HepG2 (cell line): ENCODE measurements around the gene DOK1. TPM values are rescaled to one million over a fixed set of nuclear protein-coding genes. Genes with fewer than 3 reads are reported as not detected.

Source experiments
- HOXA3 ChIP-seq: sonication (generic); formaldehyde crosslinking; IDR thresholded peaks from 2 replicates; pipeline ENCODE4 v1.5.0; 2020; ENCODE audit warnings: missing genetic modification reagents
- NR2F1 ChIP-seq, 2 experiments: fragments of 450-650 bp in 1 of 2; formaldehyde crosslinking in 1 of 2; IDR thresholded peaks; 2 replicates each; pipeline versions ENCODE4 v1.5.0 to v1.6.1; 2016 to 2020; ENCODE audit warnings: mild to moderate bottlenecking in 1 of 2, missing compliant biosample characterization in 1 of 2, missing genetic modification reagents in 1 of 2, moderate library complexity in 1 of 2
- PAX8 ChIP-seq: sonication (generic); formaldehyde crosslinking; IDR thresholded peaks from 2 replicates; pipeline ENCODE4 v1.8.0; 2022; ENCODE audit warnings: mild to moderate bottlenecking, missing genetic modification reagents, borderline replicate concordance
- ZIK1 ChIP-seq: sonication (generic); formaldehyde crosslinking; IDR thresholded peaks from 2 replicates; pipeline ENCODE4 v1.5.0; 2020; ENCODE audit warnings: mild to moderate bottlenecking, low read depth, missing genetic modification reagents, borderline replicate concordance
- ZNF253 ChIP-seq: sonication (generic); formaldehyde crosslinking; IDR thresholded peaks from 2 replicates; pipeline ENCODE4 v1.8.0; 2022; ENCODE audit warnings: mild to moderate bottlenecking, missing genetic modification reagents, borderline replicate concordance
- ZNF275 ChIP-seq: sonication (generic); formaldehyde crosslinking; IDR thresholded peaks from 2 replicates; pipeline ENCODE4 v1.8.0; 2022; ENCODE audit warnings: missing genetic modification reagents, mild to moderate bottlenecking, inconsistent platforms, borderline replicate concordance
- ZNF414 ChIP-seq: sonication (generic); formaldehyde crosslinking; IDR thresholded peaks from 2 replicates; pipeline ENCODE4 v1.5.0; 2020; ENCODE audit warnings: missing genetic modification reagents
- ZNF670 ChIP-seq: sonication (generic); formaldehyde crosslinking; IDR thresholded peaks from 2 replicates; pipeline ENCODE4 v1.8.0; 2022; ENCODE audit warnings: mild to moderate bottlenecking, missing genetic modification reagents, borderline replicate concordance
- ZNF850 ChIP-seq: sonication (generic); formaldehyde crosslinking; conservative IDR thresholded peaks from 2 replicates; pipeline ENCODE4 v1.9.0; 2021; ENCODE audit warnings: mild to moderate bottlenecking, missing genetic modification reagents
- ZNF891 ChIP-seq: sonication (generic); formaldehyde crosslinking; IDR thresholded peaks from 2 replicates; pipeline ENCODE4 v1.5.0; 2020; ENCODE audit warnings: mild to moderate bottlenecking, missing genetic modification reagents
- polyA plus RNA-seq, 8 experiments: library from polyadenylated mRNA; depleted of rRNA in 3 of 8; stranded (reverse) in 7 of 8; unstranded in 1 of 8; fragments of >200 nt; fragmentation: Illumina TruSeq in 4 of 8; extraction: Trizol in 4 of 8; gene quantifications; 2 replicates each; pipeline versions ENCODE4 v1.2.1 to v1.2.3, GENCODE V29; 2011 to 2016; ENCODE audit warnings: low read depth in 4 of 8, missing spikeins in 1 of 8, mixed read lengths in 1 of 8; ENCODE audit not compliant: insufficient read depth in 1 of 8
- total RNA-seq, 5 experiments: library from RNA; depleted of rRNA; stranded (reverse); fragments of >200 nt; fragmentation: Illumina TruSeq; extraction: Trizol; gene quantifications; 2 replicates each; pipeline ENCODE4 v1.2.3, GENCODE V29; 2016; ENCODE audit warnings: low read depth in 1 of 5
- TF ChIP-seq, protein P1 (sequence below): sonication (generic); formaldehyde crosslinking; conservative IDR thresholded peaks from 2 replicates; pipeline ENCODE4 v1.4.0; 2020; ENCODE audit warnings: missing genetic modification reagents
- TF ChIP-seq, protein P2 (sequence below): sonication (generic); formaldehyde crosslinking; IDR thresholded peaks from one replicate; pipeline ENCODE4 v1.5.1; 2020; ENCODE audit warnings: mild to moderate bottlenecking, missing genetic modification reagents; ENCODE audit errors: not compliant biosample characterization
- TF ChIP-seq, protein P3 (sequence below): sonication (generic); formaldehyde crosslinking; IDR thresholded peaks from 2 replicates; pipeline ENCODE4 v1.4.0; 2020; ENCODE audit warnings: mild to moderate bottlenecking, low read depth, missing genetic modification reagents

The DOK1 gene
- total and polyA plus RNA-seq, 2 of the 13 experiments (the other 11 are each of a cell fraction or from before 2014, with no cell fraction given): 0.53 to 0.74 TPM

GRCh38 chr2:74507145-74507925 is 47.2 kb upstream of the DOK1 start, which contains the start of gene PCGF1 (continued):
- TF ChIP-seq ZNF253 (no peak; the same call in 1 of the 2 replicates), ZNF670 (CRISPR knock-in tag) (peak; percentile 56; the same call in 1 of the 2 replicates), PAX8 (CRISPR knock-in tag) (peak; percentile 93; the same call in 1 of the 2 replicates), ZNF891 (CRISPR knock-in tag) (peak; percentile 83; the same call in 1 of the 2 replicates), ZIK1 (peak; percentile 96), ZNF275 (CRISPR knock-in tag) (peak; percentile 81), ZNF414 (peak; percentile 77; the same call in 1 of the 2 replicates), NR2F1 (CRISPR knock-in tag; IDR thresholded peaks at IDR 0.05) (0 out of 4 replicates have a peak, but pooled peaks of 1 of the 2 experiments have one; percentile 6), ZNF850 (CRISPR knock-in tag) (0 out of 2 replicates have a peak, but pooled peaks have one; percentile 33), HOXA3 (CRISPR knock-in tag) (peak; percentile 96)
- TF ChIP-seq, protein P1, sequence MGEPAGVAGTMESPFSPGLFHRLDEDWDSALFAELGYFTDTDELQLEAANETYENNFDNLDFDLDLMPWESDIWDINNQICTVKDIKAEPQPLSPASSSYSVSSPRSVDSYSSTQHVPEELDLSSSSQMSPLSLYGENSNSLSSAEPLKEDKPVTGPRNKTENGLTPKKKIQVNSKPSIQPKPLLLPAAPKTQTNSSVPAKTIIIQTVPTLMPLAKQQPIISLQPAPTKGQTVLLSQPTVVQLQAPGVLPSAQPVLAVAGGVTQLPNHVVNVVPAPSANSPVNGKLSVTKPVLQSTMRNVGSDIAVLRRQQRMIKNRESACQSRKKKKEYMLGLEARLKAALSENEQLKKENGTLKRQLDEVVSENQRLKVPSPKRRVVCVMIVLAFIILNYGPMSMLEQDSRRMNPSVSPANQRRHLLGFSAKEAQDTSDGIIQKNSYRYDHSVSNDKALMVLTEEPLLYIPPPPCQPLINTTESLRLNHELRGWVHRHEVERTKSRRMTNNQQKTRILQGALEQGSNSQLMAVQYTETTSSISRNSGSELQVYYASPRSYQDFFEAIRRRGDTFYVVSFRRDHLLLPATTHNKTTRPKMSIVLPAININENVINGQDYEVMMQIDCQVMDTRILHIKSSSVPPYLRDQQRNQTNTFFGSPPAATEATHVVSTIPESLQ (CRISPR knock-in tag): no peak; the same call in 1 of the 2 replicates
- TF ChIP-seq, protein P2, sequence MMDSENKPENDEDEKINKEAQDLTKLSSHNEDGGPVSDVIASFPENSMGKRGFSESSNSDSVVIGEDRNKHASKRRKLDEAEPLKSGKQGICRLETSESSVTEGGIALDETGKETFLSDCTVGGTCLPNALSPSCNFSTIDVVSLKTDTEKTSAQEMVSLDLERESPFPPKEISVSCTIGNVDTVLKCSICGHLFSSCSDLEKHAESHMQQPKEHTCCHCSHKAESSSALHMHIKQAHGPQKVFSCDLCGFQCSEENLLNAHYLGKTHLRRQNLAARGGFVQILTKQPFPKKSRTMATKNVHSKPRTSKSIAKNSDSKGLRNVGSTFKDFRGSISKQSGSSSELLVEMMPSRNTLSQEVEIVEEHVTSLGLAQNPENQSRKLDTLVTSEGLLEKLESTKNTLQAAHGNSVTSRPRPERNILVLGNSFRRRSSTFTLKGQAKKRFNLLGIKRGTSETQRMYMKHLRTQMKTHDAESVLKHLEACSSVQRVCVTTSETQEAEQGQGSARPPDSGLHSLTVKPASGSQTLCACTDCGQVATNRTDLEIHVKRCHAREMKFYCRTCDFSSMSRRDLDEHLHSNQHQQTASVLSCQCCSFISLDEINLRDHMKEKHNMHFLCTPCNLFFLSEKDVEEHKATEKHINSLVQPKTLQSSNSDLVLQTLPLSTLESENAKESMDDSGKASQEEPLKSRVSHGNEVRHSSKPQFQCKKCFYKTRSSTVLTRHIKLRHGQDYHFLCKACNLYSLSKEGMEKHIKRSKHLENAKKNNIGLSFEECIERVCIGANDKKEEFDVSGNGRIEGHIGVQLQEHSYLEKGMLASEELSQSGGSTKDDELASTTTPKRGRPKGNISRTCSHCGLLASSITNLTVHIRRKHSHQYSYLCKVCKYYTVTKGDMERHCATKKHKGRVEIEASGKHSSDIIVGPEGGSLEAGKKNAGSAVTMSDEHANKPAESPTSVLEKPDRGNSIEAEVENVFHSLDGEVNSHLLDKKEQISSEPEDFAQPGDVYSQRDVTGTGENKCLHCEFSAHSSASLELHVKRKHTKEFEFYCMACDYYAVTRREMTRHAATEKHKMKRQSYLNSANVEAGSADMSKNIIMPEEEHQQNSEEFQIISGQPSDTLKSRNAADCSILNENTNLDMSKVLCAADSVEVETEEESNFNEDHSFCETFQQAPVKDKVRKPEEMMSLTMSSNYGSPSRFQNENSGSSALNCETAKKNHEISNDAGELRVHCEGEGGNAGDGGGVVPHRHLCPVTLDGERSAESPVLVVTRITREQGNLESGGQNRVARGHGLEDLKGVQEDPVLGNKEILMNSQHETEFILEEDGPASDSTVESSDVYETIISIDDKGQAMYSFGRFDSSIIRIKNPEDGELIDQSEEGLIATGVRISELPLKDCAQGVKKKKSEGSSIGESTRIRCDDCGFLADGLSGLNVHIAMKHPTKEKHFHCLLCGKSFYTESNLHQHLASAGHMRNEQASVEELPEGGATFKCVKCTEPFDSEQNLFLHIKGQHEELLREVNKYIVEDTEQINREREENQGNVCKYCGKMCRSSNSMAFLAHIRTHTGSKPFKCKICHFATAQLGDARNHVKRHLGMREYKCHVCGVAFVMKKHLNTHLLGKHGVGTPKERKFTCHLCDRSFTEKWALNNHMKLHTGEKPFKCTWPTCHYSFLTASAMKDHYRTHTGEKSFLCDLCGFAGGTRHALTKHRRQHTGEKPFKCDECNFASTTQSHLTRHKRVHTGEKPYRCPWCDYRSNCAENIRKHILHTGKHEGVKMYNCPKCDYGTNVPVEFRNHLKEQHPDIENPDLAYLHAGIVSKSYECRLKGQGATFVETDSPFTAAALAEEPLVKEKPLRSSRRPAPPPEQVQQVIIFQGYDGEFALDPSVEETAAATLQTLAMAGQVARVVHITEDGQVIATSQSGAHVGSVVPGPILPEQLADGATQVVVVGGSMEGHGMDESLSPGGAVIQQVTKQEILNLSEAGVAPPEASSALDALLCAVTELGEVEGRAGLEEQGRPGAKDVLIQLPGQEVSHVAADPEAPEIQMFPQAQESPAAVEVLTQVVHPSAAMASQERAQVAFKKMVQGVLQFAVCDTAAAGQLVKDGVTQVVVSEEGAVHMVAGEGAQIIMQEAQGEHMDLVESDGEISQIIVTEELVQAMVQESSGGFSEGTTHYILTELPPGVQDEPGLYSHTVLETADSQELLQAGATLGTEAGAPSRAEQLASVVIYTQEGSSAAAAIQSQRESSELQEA (CRISPR knock-in tag): peak; percentile 9
- TF ChIP-seq, protein P3, sequence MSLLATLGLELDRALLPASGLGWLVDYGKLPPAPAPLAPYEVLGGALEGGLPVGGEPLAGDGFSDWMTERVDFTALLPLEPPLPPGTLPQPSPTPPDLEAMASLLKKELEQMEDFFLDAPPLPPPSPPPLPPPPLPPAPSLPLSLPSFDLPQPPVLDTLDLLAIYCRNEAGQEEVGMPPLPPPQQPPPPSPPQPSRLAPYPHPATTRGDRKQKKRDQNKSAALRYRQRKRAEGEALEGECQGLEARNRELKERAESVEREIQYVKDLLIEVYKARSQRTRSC (CRISPR knock-in tag): no peak
